Measurements from ENCODE around the gene LHX2. TPM values are rescaled to one million over a fixed set of nuclear protein-coding genes. Genes with fewer than 3 reads are reported as not detected.
A peak's percentile ranks its signal among the peaks of the same experiment; 100 is the strongest.

Gene LHX2
- total RNA-seq, 4 donors from 2014 or later = not detected

GRCh38 chr9:124040186-124040931 is 28.8 kb downstream of the LHX2 start:
- Histone ChIP-seq H3K9me3 (no peaks in the 10 kb centered on the region), H3K27ac (no peak overlapping the region), H3K36me3 (no peaks in the 10 kb centered on the region), H3K4me3 (peak overlapping the region; percentile 5 to 46 (median 44)), H3K27me3 (peaks cover 0 to 15% of the 10 kb centered on the region in 2 donors), H3K4me1 (peaks cover 4 to 18% (median 6%) of the 10 kb centered on the region in 4 donors)
- TF ChIP-seq POLR2A (IDR thresholded peaks at IDR 0.05) (no peak), CTCF (IDR thresholded peaks at IDR 0.05) (no peak)
- DNase-seq = no peak

GRCh38 chr9:124040935-124041816 is 29.6 kb downstream of the LHX2 start:
- TF ChIP-seq CTCF (IDR thresholded peaks at IDR 0.05) (peak; percentile 69 to 89 (median 88)), POLR2A (IDR thresholded peaks at IDR 0.05) (no peak)
- Histone ChIP-seq H3K36me3 (no peaks in the 10 kb centered on the region), H3K27ac (peak overlapping the region in 1 of 4 donors; percentile 25), H3K27me3 (peaks cover 0 to 21% of the 10 kb centered on the region in 2 donors), H3K4me1 (peaks cover 4 to 24% (median 6%) of the 10 kb centered on the region in 4 donors), H3K4me3 (peak overlapping the region; percentile 5 to 46 (median 44)), H3K9me3 (no peaks in the 10 kb centered on the region)
- peak; percentile 32 to 73 (median 70) for DNase-seq

DNA sequence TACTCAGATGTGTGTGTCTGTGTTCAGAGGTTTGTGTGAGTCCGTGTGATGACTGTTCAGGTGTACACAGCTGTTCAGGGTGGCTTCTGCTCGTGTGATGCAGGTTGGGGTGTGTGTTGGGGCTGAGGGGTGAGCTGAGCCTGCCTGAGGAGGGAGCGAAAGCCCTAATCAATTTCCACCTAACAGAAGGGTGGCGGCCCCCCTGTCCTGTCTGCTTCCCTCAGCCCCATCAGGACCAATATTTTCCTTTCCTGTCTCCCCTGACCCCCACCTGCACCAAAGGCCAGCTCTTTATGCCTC is 30.2 kb downstream of the LHX2 start:
- no peak for DNase-seq
- Histone ChIP-seq H3K27ac (no peak overlapping the region), H3K27me3 (peaks cover 0 to 21% of the 10 kb centered on the region in 2 donors), H3K4me1 (peaks cover 4 to 24% (median 6%) of the 10 kb centered on the region in 4 donors), H3K4me3 (no peak overlapping the region), H3K9me3 (no peaks in the 10 kb centered on the region), H3K36me3 (no peaks in the 10 kb centered on the region)
- no peak for TF ChIP-seq POLR2A (IDR thresholded peaks at IDR 0.05)
- TF ChIP-seq CTCF (IDR thresholded peaks at IDR 0.05) = no peak

DNA sequence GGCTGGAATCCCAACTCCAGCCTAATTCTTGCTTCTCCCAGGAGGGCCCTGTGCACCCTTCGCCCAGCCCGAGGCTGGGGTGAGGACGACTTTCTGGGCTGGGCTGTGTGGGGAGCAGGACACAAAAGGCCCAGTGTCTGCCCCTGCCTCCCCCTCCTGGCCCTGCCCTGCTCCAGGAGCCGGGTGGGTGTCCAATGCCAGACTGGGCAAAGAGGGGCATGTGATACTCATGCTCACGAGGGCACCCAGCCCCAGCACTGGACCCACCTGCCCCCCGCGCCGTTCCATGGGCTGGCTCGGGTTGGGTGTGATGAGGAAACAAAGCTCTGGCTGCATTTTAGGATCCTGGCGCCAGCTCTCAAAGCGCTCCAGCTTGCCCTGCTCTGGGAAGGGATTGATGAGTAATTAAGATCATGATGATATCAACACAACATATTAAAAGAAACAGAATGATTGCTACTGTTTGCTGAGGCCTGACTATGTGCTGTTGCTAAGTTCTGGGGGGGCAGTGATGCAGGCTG is 30.7 kb downstream of the LHX2 start:
- Histone ChIP-seq H3K4me1 (peaks cover 4 to 24% (median 6%) of the 10 kb centered on the region in 4 donors), H3K36me3 (no peaks in the 10 kb centered on the region), H3K27ac (no peak overlapping the region), H3K4me3 (no peak overlapping the region), H3K9me3 (no peaks in the 10 kb centered on the region), H3K27me3 (peaks cover 0 to 21% of the 10 kb centered on the region in 2 donors)
- no peak for DNase-seq
- TF ChIP-seq POLR2A (IDR thresholded peaks at IDR 0.05) = no peak
- TF ChIP-seq CTCF (IDR thresholded peaks at IDR 0.05) = no peak

DNA sequence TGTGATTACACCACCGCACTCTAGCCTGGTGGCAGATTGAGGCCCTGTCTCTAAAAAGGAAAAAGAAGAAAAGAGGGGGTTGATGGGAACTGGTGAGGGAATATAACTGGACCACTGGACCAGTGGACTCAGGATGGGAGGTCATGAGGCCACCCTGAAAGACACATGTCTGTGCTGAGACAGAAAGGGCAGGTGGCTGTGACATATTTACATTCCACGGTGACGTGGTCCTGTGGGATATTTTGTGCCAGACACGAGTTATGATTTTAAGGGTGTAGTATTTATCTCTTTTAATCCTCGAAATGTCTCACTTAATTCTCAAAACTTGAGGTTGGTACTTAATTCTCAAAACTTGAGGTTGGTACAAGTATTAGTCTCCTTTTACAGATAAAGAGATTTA is 32.9 kb downstream of the LHX2 start:
- H3K27me3 ChIP-seq = peaks cover 0 to 21% of the 10 kb centered on the region in 2 donors
- no peaks in the 10 kb centered on the region for H3K9me3 ChIP-seq
- H3K36me3 ChIP-seq = no peaks in the 10 kb centered on the region
- TF ChIP-seq POLR2A (IDR thresholded peaks at IDR 0.05) (no peak), CTCF (IDR thresholded peaks at IDR 0.05) (no peak)
- no peak overlapping the region for H3K4me3 ChIP-seq
- peaks cover 4 to 24% (median 6%) of the 10 kb centered on the region in 4 donors for H3K4me1 ChIP-seq
- H3K27ac ChIP-seq = no peak overlapping the region
- DNase-seq = no peak
